ENCODE measurements around the gene PTPRO.

GRCh38 chr12:15274561-15274967 lies 47.7 kb upstream of the PTPRO start:
- no peak for TF ChIP-seq EZH2 (IDR thresholded peaks at IDR 0.05)
- TF ChIP-seq CTCF (IDR thresholded peaks at IDR 0.05) = no peak
